ENCODE results near the gene RRP7A.
"Not testable (repeated sequence)": the region's sequence is repeated elsewhere in the genome, so short reads cannot be mapped to it uniquely, and the experiment has no call there.

The RRP7A gene

GRCh38 chr22:42519525-42520401 lies at the start of gene RRP7A:
TSS of gene RRP7A (minus strand) at chr22:42519796. CDS start at chr22:42519786, 10 bp downstream.
- Histone ChIP-seq H3K4me3 (replicated peaks; ENCODE audit: low read depth, low read length) (peak within 1 kb of the TSS; percentile 90), H3K36me3 (ENCODE audit: control insufficient read depth, insufficient read depth, low read length) (peaks cover 2% of the 10 kb centered on the region), H3K27me3 (replicated peaks; ENCODE audit: control insufficient read depth, insufficient read depth, low read length) (no peaks in the 10 kb centered on the region)
- peak; percentile 84 for DNase-seq (ENCODE audit: extremely low read depth, insufficient read length)
- TF ChIP-seq CTCF (IDR thresholded peaks at IDR 0.05; ENCODE audit: insufficient read depth, low read length, poor library complexity, severe bottlenecking), result no peak

- not testable (repeated sequence) for H3K4me3 ChIP-seq (replicated peaks; ENCODE audit: low read depth, low read length); H3K36me3 ChIP-seq (ENCODE audit: control insufficient read depth, insufficient read depth, low read length)
Measured at GRCh38 chr22:42567950-42568349, 48.4 kb upstream of the RRP7A start.

GRCh38 chr22:42565956-42566355 lies 46.4 kb upstream of the RRP7A start:
- DNase-seq (ENCODE audit: extremely low read depth, insufficient read length), result no peak
- no peak for TF ChIP-seq CTCF (IDR thresholded peaks at IDR 0.05; ENCODE audit: insufficient read depth, low read length, poor library complexity, severe bottlenecking)
- Histone ChIP-seq H3K27me3 (replicated peaks; ENCODE audit: control insufficient read depth, insufficient read depth, low read length) (no peaks in the 10 kb centered on the region), H3K36me3 (ENCODE audit: control insufficient read depth, insufficient read depth, low read length) (no peaks in the 10 kb centered on the region), H3K4me3 (replicated peaks; ENCODE audit: low read depth, low read length) (no peak overlapping the region)

More at GRCh38 chr22:42567950-42568349, 48.4 kb upstream of the RRP7A start:
- not testable (repeated sequence) for DNase-seq (ENCODE audit: extremely low read depth, insufficient read length); H3K27me3 ChIP-seq (replicated peaks; ENCODE audit: control insufficient read depth, insufficient read depth, low read length)

GRCh38 chr22:42564699-42565098 lies 45.1 kb upstream of the RRP7A start:
- no peak for DNase-seq (ENCODE audit: extremely low read depth, insufficient read length)
- TF ChIP-seq CTCF (IDR thresholded peaks at IDR 0.05; ENCODE audit: insufficient read depth, low read length, poor library complexity, severe bottlenecking), result no peak
- H3K27me3 ChIP-seq (replicated peaks; ENCODE audit: control insufficient read depth, insufficient read depth, low read length), result no peaks in the 10 kb centered on the region
- H3K36me3 ChIP-seq (ENCODE audit: control insufficient read depth, insufficient read depth, low read length), result no peaks in the 10 kb centered on the region
- H3K4me3 ChIP-seq (replicated peaks; ENCODE audit: low read depth, low read length), result no peak overlapping the region

- H3K36me3 ChIP-seq (ENCODE audit: control insufficient read depth, insufficient read depth, low read length); DNase-seq (ENCODE audit: extremely low read depth, insufficient read length); H3K4me3 ChIP-seq (replicated peaks; ENCODE audit: low read depth, low read length); H3K27me3 ChIP-seq (replicated peaks; ENCODE audit: control insufficient read depth, insufficient read depth, low read length): not testable (repeated sequence)
Measured at GRCh38 chr22:42563943-42564342, 44.3 kb upstream of the RRP7A start.

- DNase-seq (ENCODE audit: extremely low read depth, insufficient read length), result no peak
- Histone ChIP-seq H3K36me3 (ENCODE audit: control insufficient read depth, insufficient read depth, low read length) (no peaks in the 10 kb centered on the region), H3K4me3 (replicated peaks; ENCODE audit: low read depth, low read length) (no peak overlapping the region), H3K27me3 (replicated peaks; ENCODE audit: control insufficient read depth, insufficient read depth, low read length) (no peaks in the 10 kb centered on the region)
- no peak for TF ChIP-seq CTCF (IDR thresholded peaks at IDR 0.05; ENCODE audit: insufficient read depth, low read length, poor library complexity, severe bottlenecking)
Measured at GRCh38 chr22:42562684-42563083, 43.1 kb upstream of the RRP7A start.
